COLO829 (cell line): ENCODE data around the gene NUCB1.
A peak's percentile ranks its signal among the peaks of the same experiment; 100 is the strongest.

Experiments used
- DNase-seq: peaks from one replicate; pipeline ENCODE4 v3.0.0; 2012; ENCODE audit warnings: low spot score

Gene NUCB1

DNA sequence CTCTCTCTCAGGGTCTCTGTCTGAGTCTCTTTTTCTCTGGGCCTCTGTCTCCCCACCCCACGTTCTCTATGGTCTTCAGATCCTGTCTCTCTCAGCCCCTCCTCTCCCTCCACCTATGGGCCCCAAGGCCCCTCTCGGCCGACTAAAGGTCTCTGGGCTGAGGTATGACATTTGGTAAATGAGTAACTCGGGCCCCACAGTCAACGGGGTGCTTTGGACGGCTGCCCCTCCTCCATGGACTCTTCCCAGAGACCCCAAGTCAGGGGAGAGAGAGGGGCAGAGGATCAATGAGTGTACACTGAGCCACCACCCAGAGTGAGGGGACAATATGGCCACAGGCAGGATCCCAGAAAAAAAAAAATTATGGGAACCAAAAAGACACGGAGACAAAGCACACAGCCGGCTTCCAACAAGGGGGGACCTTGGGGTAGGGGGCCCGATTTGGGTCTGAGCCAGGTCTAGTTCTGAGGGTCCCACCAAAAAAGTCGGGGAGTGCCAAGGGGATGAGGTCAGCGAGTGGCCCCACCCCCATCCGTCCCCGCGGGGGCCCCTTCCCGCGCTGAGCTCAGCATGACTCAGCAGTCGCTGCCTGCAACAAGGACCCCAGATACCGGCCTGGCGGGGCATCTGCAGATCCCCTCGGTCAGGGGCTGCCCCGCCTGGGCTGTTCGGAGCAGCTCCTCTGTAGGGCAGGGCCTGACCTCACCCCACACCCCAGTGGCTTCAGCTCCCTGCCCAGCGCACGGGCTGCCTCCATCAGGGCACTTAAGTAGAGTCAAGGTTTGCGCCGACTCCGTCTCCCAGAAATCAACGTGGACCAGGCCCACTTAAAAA is 63.5 kb downstream of the NUCB1 start:
- no peak for DNase-seq

DNA sequence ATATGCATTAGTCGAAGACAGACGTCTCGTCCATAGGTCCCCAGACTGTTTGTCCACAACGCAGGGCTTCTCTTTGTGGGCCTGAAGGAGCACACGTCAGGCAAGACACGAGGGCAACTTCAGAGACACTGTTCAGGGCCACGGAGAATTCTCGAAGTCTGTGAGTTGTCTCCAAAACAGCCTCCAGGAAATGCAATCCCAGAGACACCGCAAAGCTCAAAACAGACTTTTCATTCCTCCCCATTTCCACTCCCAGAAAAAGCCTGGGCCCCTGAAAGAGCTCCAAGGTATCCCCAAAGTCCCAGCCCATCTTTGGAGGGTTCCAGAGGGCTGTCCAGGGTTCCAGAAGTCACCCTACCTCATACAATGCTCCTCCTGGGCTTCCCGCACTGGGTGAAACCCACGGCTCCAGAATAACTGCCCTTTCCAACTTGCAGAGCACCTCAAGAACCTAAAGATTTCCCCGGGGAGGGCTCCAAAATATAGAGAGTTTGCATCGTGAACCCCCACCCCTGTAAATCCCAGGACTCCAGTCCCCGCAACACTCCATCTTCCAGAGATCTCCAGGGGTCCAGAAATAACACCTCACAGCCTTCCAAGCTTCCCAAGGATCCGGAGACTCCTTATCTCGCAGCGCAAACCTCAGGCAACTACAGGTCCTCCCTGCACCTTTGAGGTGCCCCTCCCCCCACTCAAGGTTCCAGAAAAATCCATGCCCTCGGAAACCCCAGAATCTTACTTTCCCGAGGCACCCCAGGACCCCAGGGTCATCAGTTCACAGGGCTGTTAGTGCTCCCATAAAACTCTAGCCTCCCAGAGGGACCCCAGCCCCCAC is 64.3 kb downstream of the NUCB1 start:
- DNase-seq = no peak

DNA sequence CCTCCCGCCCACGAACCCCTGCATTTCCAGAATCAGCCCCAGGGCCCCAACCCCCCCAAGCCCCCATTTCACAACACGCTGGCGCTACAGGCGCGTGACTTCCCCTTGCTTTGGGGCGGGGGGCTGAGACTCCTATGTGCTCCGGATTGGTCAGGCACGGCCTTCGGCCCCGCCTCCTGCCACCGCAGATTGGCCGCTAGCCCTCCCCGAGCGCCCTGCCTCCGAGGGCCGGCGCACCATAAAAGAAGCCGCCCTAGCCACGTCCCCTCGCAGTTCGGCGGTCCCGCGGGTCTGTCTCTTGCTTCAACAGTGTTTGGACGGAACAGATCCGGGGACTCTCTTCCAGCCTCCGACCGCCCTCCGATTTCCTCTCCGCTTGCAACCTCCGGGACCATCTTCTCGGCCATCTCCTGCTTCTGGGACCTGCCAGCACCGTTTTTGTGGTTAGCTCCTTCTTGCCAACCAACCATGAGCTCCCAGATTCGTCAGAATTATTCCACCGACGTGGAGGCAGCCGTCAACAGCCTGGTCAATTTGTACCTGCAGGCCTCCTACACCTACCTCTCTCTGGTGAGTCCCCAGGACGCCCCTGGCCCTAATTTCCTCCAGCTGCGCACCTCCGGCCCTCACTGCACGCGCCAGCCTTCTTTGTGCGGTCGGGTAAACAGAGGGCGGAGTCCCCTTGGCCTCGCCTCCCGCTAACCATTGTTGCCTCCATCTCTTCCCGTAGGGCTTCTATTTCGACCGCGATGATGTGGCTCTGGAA is 65.1 kb downstream of the NUCB1 start, which contains the start of gene FTL:
TSS of gene FTL (plus strand) at position 270 of the 766 bp plus-strand sequence. CDS start at position 469, 199 bp downstream.
- DNase-seq = peak; percentile 96

DNA sequence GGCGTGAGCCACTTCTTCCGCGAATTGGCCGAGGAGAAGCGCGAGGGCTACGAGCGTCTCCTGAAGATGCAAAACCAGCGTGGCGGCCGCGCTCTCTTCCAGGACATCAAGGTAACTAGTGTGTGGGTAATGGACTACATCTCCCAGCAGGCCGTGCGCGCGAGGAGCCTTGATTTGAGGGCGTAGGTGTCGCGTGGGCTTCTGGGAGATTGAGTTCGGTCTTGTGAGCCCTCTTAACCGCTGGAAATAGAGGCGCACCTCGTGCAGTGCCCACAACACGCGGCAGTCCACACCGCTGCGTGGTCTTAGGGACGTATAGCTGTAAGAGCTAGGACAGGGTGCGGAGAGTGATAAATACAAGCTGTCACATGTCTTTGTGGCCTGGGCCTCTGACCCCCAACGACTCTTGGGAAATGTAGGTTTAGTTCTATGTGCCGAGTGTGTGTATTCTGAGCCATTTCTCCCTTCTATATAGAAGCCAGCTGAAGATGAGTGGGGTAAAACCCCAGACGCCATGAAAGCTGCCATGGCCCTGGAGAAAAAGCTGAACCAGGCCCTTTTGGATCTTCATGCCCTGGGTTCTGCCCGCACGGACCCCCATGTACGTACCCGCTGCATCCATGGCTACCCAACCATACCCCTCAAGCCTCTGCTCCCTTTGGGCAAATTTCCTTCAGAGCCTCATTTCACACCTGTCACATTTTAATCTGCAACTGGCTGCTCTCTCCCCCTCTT is 65.9 kb downstream of the NUCB1 start:
- DNase-seq = peak; percentile 76

DNA sequence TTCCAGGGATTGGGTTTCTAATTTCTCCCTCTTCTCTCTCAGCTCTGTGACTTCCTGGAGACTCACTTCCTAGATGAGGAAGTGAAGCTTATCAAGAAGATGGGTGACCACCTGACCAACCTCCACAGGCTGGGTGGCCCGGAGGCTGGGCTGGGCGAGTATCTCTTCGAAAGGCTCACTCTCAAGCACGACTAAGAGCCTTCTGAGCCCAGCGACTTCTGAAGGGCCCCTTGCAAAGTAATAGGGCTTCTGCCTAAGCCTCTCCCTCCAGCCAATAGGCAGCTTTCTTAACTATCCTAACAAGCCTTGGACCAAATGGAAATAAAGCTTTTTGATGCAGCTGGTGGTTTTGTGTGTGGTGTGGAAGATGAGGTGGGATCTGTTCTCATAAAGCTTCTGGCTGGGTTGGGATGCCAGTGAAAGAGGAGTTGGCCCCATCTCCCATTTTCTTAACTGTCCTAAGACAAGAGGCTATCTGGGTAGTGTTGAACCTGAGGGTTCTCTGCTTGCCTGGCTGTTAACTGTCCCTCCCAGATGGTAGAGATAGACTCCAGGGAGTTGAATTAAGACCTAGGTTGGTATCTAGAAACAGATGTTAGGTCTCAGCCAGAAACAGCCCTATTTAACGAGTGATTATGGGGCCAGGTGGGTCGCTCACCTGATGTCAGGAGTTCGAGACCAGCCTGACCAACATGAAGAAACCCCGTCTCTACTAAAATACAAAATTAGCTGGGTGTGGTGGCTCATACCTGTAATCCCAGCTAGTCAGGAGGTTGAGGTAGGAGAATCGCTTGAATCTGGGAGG is 66.6 kb downstream of the NUCB1 start:
- no peak for DNase-seq

DNA sequence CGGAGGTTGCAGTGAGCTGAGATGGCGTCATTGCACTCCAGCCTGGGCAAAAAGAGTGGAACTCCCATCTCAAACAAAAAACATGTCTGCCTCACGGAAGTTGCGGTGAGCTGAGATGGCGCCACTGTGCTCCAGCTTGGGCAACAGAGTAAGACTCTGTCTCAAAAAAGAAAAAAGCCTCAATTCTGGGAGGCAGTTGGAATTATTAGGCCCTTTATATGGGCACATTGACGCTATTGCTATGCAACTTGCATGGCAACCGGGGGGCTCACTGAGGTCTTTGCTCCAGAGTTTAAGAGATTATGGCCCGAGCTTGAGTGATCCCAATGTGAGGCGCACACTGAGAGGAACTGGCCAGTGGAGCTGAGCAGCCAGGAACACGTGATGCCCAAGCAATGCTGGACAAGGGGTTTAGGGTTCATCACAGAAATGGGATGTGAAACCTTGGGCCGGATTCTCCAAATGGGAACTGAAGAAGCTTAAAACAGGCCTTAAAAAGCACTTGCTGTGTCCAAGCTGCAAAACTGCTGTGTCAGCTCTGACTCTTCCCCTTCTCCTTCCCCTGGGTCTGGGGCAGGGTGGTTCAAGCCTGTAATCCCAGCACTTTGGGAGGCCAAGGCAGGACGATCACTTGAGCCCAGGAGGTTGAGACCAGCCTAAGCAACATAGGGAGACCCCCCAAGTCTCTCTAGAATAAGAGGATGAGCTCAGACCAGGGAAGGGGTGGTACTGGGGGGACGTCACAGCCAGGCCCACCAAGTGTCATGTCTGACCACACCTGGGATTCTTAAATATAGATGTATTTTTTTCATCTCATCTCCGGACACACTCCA is 67.5 kb downstream of the NUCB1 start:
- DNase-seq = no peak

DNA sequence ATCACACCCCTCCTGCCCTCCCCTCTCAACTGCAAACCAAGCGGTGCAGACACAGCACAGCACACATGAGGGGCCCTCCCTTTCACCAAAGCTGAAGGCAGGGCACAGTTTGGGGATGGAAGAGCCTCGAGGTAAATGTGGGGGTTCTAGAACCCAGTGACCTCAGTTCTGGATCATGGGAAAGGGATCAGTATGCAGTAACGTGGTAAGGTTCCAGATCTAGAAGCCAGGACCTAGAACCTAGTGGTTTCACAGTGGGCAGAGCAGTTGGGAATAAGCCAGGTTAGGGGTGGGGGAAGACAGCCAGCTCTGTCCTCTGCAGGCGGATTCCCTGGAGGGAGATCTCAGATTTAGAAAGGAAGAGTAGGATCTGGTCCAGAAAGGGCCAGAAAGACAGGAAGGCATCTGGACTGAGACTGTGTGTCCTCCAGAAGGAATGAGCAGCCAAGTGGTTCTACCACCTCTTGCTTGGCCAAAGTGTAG is 68.1 kb downstream of the NUCB1 start:
- DNase-seq = no peak

DNA sequence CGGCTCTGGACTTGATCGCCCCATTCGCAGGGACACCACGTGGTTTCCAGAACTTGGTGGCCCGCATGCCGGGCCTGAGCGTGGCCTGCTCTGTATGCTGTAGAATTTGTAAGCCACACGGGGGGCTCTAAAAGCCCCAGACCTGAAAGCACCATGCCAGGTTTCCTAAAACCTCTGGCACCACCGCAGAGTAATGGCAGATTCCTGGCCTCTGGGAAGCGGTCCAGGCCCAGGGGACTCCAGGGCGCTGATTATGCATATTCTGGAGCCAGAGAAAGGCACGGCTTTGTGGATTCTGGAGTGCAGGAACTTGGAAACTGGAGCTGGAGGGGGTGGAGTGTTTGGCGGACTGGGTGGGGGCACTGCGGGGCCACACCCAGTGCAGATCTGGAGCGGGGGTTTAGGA is 68.7 kb downstream of the NUCB1 start:
- DNase-seq = no peak

DNA sequence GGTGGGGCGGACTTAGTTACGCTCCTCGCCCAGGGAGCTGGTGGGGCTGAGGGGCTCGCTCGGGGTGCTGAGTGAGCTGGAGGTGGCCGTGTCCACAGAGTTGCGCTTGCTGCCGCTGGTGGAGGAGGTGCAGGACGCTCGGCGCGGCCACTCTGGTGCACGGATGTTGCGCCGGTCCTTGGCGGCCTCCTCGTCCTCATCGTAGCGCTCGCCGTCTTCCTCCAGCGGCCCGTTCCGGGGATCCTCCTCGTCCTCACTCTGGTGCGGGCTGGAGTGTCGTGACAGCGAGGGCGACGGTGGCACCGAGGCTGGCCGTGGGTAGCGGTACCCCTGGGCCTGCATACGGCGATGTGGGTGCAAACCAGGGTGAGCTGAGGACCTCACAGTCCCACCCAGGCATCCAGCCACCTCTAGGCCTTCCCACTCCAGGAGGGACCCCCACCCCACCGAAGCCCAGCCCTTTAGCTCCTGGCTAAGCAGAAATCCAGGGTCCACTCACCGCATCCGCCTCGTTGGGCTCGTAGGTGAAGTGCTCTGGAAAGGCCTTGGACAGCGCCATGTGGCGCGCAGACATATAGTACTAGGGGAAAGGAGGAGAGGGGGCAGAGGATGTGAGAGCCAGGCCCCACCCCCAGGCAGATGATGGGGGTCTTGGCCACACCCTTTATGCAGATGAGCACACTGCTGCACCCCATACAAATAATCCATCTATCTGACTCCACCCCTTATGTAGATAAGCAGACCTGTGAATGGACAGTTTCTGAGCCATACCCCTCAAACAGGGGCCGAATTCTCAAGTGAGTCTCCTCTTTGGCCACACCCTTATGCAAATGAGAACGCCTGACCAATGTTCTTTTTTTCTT is 69.4 kb downstream of the NUCB1 start:
- DNase-seq = peak; percentile 60

DNA sequence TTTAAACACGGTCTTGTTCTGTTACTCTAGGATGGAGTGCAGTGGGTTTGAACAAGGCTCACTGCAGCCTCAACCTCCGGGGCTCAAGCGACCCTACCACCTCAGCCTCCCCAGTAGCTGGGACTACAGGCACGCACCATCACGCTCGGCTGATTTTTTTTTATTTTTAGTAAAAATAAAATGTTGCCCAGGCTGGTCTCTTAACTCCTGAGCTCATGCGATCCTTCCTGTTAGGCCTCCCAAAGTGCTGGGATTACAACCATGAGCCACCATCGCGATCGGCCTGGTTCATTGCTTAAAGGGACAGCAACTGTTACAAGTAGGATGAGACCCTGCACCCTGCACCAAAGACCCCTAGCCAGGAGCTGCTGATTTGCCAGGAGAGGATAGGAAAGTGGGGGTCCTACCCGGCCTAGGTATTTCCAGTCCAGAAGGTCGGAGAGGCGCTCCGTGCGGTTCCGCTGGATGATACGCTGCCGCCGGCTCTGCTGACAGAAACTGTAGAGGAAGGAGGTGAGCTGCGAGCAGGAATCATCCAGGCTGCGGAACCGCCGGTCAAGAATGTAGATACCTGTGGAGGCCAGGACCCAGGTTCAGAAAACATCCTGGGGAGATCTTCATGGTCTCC is 70.1 kb downstream of the NUCB1 start:
- DNase-seq = no peak

DNA sequence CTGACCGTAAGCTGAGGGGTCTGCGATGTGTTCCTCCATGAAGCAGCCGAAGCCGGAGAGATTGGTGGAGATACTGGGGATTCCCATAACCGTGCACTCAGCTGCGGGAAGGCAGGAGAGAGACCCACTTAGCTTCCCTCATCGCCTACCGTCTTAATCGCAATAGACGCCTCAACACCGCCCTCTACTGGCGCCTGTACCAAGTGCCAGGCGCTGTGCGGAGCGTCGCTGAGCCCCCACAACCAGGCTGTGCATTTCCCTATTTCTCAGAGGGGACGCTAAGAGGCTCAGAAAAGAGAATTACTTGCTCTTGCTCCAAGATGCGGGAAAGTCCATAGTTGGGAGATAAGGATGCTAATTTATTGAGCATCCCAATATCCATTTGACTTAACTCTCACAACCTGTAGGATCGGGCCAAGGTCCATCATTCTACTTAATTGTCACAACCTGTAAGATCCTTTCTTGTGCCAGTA is 70.8 kb downstream of the NUCB1 start:
- DNase-seq = no peak
